LHCN-M2 (cell line): ENCODE measurements around the gene PLA2G12A. TPM values are rescaled to one million over a fixed set of nuclear protein-coding genes. Genes with fewer than 3 reads are reported as not detected.

Experiments
- DNase-seq: peaks from one replicate; pipeline ENCODE4 v3.0.0-alpha.2; 2012; ENCODE audit warnings: low read depth
- polyA plus RNA-seq: library from polyadenylated mRNA; unstranded; fragments of >200 nt; gene quantifications from one replicate; pipeline ENCODE4 v1.2.1, GENCODE V29; 2012; ENCODE audit warnings: missing spikeins
- total RNA-seq: library from RNA; depleted of rRNA; stranded (reverse); fragments of >200 nt; gene quantifications from 2 replicates; pipeline ENCODE4 v1.2.3, GENCODE V29; 2014; rRNA removed

PLA2G12A gene
- 12.5 and 15.2 TPM in 2 replicates for total RNA-seq
- polyA plus RNA-seq, result 22.5 TPM

- DNase-seq, result peak; percentile 54
These were observed at the start of gene PLA2G12A for GRCh38 chr4:109729718-109730618. Gene PLA2G12A, minus strand, starts transcription at chr4:109730070. Its CDS starts 261 bp downstream, at chr4:109729809.

DNA sequence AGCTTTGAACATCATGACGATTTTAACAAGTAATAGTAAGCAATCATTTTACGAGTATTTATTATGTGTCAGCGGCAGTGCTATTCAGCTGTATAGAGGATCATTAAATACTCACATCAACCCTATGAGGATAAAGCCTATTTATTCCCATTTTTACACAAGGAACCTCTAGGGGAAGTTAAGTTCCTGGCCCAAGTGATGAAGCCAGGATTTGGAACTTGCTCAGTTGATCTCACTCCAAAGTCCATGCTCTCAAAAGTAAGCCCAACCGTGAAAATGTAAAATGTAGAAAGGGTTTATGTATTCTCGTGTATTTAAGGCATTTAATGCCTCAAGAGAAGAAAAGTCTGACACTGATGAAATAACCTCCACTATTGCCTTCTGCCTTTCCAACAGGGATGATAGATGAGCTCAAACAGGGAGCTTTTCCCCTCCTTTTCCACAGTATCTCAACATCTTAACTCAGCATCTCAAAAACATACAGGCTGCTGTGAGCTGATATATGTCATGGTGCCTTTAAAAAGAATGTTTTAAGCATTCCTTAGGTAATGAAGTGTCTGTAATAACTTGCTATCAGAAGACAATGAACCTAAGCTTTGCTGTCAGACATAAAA, 35.0 kb upstream of the PLA2G12A start:
- DNase-seq, result no peak

DNA sequence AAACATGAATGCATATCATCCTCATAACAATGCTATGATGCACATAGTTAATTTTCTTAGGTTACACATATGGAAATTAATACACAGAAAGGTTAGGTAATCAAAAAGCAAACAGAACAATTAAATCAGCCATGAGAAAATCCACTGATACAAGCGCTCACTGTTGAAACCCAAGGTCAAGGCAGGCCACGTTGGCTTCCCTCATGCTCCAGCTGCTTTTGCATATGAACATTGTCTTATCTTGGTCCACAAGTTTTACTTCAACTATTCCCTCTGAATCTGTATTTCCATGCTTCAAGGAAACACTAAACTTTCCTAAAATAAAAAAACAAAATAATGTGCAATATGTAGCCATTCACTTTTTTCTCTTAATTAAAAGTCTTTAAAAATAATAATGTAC, 34.5 kb upstream of the PLA2G12A start:
- DNase-seq, result no peak

DNA sequence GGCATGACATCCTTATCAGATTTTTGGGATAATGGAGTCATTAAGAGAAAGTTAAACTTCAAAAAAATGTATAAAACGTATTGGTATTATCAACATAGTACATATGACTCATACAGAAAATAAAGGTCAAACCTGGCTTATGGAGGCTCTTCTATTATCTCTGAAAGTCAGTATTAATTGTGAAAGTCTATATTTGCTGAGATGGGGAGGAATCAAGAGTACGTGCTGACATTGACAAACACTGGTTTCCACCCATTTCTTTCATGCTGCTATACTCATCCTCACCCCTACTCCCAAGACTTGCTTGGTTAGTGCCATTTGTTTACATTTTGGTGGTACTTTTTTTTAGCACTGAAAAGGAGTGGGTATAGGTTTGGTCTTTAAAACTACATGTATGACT, 30.8 kb upstream of the PLA2G12A start:
- no peak for DNase-seq

GRCh38 chr4:109755656-109756055, 25.8 kb upstream of the PLA2G12A start:
- DNase-seq, result no peak

DNA sequence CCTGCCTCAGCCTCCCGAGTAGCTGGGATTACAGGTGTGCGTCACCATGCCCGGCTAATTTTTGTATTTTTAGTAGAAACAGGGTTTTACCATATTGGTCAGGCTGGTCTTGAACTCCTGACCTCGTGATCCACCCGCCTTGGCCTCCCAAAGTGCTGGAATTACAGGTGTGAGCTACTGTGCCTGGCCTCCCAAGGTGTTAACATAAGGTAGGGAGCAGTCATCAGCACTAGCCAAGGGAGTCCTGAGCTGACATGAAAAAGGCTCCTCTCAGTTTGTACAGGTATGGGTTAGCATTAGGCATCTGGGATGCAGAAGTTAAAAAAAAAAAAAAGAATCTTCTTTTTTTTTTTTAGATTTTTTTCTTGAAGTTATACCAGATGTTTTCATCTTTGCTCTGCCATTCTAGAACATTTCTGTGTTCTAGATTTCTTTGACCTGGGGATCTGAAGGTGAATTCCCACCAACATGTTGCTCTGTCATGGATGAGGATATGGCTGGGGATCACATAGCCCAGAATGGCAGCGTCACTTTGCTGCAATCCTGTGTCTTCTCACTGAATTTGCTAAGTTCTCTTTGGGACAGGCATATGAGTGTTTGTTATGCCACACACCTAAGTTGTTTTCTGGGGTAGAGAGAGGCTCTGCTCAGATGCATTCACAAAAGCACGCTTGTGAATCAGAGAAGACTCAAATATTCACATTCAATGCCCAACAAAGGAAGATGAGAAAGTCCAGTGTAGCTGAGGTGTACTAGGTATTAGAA, 24.4 kb upstream of the PLA2G12A start:
- DNase-seq, result no peak

DNA sequence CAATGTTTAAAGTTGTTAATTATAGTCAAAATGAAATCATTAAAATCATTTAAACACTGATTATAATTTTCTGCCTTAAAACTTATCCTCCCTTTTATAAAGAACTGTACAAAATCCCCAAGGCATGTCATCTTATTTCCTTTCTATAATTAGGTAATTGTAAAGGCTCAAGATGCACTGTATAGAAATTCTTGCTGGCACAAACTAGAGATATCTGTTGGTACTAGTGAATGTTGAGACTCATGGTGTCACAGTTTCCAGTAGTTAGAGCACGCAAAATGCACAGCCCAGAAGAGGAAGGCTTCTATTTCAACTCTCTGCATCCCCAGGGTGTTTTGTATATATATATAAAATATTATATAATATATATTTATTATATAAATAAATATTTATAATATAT, 22.7 kb upstream of the PLA2G12A start:
- DNase-seq, result no peak

DNA sequence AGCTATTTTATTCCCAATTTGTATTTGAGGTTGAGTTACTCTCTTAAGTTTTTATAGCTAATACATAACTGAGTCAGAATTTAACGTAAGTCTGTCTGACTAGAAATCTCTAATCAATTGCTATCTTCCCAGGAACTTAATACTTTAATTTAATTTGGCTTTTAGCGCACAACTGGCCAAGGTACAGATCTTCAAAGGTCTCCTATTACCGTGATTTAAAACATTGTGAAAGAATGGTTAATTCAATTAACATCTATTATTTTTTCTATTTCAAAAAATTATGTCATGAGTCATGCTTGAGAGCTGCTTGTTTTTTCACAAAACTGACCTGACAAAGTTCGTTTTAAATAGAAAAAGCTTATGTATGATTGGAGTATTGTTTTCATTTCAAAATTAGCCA, 22.0 kb upstream of the PLA2G12A start:
- DNase-seq, result no peak

GRCh38 chr4:109750652-109751244, 20.9 kb upstream of the PLA2G12A start:
- no peak for DNase-seq

DNA sequence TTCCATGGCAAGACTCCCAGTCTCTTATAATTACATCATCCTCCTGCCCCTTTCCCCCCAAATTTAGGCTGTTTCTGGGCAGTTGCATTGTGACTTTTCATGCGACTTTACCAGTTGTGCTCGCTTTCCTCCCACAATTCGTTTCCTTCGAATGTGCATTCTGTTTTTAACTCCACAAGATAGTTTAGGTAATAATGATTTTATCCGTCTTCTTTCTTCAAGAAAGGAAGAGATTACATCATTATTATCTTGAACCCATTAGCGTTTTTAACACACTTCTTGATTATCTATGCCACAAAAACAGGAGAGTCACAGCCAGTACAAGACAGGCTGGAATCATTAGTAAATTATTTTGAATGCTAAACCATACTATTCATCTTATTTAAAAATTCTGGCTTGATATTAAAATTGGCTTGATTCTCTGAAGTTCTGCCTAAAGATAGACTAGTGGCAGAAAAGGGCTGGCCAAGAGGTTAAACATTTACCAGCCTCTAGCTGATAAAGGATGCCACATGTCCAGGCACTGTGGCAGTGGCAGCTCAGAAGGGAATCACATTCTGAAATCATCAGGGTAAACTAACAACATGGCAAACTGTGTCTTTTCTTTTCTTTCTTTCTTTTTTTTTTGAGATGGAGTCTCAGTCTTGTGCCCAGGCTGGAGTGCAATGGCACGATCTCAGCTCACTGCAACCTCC, 19.7 kb upstream of the PLA2G12A start:
- no peak for DNase-seq

GRCh38 chr4:109748114-109748513, 18.2 kb upstream of the PLA2G12A start:
- no peak for DNase-seq

GRCh38 chr4:109746728-109747127, 16.9 kb upstream of the PLA2G12A start:
- no peak for DNase-seq

DNA sequence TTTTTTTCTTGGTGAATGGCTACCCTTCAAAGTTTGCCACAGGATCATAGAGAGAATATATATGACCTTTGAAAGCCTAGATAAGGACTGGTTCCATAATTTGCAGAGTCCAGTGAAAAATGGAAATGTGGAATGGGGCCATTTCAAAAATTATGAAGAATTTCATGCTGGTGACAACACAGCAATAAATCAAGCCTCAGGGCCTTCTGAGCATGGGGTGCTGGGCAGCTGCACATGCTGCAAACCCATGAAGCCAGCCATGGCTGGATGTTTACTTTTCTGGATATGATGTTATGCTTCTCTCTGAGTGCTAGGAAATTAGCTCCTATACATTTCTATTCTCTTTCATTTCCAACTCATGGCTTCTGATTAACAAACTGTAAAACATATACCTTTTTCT, 16.0 kb upstream of the PLA2G12A start:
- DNase-seq, result no peak

DNA sequence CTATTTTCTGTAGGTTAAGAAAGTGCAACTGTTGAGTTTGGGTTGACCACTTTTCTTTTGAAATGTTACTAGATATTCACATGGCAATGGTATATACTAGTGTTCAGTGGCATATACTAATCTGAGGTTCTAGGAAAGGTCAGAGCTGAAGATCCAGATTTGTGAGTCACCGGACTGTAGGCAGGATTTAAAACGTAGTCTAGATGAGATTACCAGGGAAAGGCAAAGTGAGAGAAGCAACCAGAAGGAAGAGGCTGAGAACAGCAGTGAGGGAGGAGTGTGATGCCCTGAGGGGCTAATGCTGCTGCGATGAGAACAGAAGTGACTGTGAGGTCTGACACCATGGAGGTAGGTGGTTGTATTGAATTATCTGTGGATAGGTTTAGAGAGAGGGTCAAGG, 9.7 kb upstream of the PLA2G12A start:
- DNase-seq, result no peak

- DNase-seq, result no peak
These were observed 8.4 kb upstream of the PLA2G12A start for GRCh38 chr4:109738104-109738872.

GRCh38 chr4:109735566-109736365, 5.9 kb upstream of the PLA2G12A start:
- DNase-seq, result no peak

DNA sequence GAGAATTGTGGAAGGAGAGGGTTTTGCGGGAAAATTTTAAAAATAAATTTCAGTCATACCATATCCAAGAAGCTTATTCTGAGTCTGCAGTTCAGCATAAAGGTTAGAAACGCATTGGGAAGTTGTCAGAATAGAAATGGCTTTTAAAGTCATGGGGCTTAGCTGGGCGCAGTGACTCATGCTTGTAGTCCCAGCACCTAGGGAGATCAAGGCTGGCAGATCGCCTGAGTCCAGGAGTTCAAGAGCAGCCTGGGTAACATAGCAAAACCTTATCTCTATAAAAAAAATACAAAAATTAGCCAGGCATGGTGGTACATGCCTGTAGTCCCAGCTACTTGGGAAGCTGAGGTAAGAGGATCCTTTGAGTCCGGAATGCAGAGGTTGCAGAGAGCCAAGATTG, 3.9 kb upstream of the PLA2G12A start:
- no peak for DNase-seq

DNA sequence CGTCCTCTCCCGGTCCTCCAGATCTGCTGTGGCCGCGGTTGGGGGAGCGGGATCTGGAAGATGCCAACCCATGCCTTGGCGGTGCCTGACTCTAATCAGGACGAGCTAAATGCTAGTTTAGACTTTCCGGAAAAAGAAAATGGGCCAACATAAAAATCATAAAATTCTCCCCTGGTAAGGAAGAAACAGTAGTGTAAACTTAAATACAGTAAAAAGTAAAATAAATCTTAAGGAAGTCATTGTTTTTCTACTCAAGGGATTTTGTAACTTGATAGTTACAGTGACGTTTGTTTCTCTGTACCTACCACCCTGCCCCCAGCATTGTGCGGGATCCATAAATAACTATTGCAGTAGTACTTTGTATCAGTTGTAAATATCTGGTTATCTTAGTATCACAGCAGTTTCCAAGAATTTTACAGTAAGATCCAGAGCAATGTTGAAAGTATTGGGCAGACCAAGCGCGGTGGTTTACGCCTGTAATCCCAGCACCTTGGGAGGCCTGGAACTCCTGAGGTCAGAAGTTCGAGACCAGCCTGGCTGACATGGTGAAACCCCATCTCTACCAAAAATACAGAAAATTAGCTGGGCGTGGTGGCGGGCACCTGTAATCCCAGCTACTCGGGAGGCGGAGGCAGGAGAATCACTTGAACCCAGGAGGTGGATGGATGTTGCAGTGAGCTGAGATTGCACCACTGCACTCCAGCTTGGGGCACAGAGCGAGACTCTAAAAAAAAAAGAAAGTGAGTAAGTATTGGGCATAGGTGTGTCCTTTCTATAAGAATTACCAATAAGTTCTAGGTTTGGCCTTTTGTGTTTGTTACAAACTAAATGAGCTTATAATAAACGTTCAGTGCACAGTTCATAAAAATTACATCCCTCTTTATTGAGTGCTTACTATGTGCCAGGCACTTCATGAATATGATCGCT, 1.0 kb upstream of the PLA2G12A start:
- DNase-seq, result no peak
